Embryonic facial prominence (tissue), 1 donor: ENCODE measurements around the gene MTA3.
"Not testable (repeated sequence)": the region's sequence is repeated elsewhere in the genome, so short reads cannot be mapped to it uniquely, and the experiment has no call there.

Source experiments
- DNase-seq: peaks from one replicate; pipeline ENCODE4 v3.0.0-alpha.2; 2016; ENCODE audit errors: extremely low spot score

MTA3 gene

DNA sequence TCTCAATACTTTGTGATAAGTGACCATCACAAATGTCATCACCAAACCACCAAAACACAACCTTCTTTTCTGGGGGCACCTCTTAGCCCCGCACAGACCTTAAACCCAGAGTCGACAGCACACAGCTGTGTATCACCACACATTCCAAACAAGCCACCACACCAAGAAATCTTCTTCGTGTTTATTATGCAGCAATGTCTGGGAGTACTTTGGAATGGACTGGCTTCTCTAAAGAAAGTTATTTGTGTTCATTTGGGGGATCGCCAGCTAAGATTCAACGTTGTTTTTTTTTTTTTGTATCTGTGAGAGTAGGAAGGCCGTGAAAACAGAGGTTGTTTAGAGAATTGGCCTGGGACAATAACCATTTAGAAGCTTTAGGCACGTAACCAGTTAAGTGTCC lies 1.1 kb upstream of the MTA3 start:
- no peak for DNase-seq

DNA sequence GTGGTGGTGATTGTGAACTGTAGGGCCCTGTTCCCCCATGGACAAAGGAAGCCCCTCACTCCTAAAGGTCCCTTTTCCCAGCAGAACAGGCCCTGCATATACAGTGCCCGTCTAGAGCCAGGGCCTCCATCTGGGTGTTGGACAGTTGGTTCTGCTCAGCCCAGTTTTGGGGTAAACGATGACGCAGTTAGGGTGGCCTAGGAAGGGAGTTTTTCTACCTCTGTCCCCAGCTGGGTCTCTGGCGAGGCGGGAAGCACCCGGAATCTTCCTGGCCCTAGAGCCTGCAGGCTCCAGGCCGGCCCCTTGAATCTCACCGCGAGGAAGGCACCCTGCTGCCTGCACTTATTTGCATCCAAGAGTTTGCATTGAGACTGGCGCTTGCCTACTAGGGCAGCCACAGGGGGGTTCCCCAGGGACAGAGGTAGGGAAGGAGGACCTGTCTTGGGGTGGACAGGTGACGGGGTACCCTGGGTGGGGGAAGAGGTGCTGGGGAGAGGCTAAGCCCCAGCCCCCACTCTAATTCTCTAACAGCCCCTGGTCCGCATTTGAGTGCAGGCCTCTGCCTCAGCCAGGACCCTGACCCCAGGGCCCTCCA lies 529 bp upstream of the MTA3 start:
- no peak for DNase-seq

DNA sequence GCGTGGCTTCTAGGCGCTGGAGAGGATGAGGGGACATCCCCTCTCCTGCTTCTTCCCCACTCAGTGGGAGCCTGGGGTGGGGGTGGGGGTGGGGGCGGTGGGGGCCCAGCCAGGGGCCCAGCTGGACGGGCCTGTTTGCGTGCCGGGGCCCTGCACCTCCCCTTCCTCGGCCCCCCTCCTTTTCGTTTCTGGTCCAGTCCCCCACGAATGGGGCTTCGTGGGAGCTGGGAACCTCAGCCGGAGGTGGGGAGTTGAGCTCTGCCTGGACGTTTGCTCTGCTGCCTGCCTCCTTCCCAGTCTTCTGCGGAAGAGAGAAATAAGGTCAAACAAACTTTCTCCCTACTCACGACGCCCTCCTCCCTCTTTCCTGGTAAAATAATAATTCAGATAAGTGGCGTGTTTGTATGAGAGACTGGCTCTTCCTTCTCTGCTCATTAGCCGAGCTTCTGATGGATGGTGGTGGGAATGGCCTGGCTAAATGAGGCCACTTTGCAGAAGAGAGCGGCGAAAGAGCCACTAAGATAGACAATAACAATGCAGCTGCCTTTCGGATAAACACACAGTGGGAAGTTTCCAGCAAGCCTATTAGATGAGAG lies 782 bp downstream of the MTA3 start:
- DNase-seq = no peak

DNA sequence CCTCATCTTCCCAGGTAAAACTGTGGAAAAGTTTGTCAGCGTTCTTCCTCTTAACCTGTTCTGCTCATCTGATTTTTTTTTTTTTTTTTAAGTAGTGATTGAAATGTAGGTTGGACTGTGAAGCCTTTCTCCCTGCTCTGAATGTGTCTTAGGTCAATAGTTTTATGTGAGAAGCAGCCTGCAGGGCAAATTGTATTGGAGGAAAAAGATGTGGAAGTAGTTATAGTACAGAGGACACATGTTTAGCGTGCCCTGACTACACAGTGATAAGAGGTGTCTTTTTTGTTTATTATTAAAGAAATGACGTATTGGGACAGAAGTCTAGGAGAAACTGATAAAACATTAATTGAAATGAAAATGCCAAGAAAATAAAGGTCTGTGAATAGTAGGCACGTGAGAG lies 1.5 kb downstream of the MTA3 start:
- DNase-seq = no peak

DNA sequence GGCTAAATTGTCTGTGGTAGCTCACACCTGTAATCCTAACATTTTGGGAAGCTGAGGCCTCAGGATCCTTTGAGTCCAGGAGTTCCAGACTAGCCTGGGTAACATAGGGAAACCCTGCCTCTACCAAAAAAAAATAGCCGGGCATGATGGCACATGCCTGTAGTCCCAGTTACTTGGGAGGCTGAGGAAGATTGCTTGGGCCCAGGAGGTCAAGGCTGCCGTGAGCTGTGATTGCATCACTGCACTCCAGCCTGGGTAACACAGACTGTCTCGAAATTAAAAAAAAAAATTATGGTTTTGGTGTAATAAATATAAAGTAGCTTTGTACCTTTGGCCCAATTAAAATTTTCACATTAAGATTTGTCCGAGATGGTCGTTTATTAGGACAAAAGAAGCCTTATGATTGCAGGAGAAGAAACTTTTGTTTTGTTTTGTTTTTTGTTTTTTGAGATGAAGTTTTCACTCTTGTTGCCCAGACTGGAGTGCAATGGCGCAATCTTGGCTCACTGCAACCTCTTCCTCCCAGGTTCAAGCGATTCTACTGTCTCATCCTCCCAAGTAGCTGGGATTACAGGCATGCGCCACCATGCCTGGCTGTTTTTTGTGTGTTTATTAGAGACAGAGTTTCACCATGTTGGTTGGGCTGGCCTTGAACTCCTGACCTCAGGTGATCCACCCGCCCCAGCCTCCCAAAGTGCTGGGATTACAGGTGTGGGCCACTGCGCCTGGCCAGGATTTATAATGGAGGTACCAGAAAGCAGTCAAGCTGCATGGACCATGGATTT lies 4.1 kb downstream of the MTA3 start:
- DNase-seq = no peak

DNA sequence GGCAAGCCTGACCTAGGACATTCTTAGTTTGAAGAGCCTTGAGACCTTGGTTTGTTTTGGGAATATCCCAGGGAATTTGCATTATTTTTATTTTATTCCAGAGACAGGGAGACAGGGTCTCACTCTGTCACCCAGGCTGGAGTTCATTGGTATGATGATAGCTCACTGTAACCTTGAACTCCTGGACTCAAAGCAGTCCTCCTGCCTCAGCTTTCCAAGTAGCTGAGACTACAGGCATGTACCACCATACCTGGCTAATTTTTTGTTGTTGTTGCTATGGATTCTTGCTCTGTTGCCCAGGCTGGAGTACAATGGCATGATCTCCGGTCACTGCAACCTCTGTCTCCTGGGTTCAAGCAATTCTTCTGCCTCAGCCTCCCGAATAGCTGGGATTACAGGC lies 4.8 kb downstream of the MTA3 start:
- no peak for DNase-seq

DNA sequence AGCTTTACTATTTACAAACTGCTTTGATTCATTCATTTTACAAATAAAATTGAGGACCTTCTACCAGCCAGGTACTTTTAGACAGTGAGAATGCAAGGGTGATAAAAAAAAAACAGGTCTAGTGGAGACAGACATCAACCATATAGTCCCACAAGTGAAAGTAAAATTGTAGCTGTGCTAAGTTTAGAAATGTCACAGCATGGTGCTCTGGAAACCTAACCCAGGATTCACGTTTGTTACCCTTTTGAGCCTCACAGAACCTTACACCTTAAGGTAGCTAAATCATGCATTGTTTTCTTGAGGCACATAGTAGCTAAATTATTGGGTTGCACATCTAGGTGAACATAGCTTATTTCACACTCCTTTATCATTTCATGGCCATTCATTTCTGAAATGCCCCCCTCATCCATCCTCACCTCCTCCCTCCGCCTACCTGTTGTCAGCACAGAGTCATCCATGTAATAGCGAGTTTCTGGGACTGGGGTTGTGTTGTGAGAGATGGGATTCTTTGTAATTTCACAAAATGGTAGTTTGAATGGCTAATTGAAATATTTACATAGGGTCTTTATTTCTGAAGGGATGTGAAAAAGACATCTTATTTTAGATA lies 7.1 kb downstream of the MTA3 start:
- no peak for DNase-seq

DNA sequence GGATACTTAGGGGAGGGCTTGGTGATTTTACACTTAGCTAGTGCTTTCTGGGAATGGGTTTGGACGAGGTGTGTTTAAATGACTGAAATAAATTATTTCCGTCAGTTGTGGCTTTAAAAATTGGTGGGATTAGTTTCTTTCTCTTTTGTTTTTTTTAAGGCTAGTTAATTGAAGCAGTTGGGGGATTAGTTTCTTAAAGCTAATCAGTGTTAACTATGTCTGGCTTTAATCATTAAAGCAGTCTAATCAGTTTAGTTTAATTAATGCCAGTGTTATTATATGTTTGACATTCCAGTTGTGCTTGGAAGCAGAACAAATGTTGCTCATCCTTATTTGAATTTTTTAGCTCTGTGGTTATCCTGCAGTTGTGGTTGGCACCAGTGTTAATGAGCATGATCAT lies 10.2 kb downstream of the MTA3 start:
- no peak for DNase-seq

DNA sequence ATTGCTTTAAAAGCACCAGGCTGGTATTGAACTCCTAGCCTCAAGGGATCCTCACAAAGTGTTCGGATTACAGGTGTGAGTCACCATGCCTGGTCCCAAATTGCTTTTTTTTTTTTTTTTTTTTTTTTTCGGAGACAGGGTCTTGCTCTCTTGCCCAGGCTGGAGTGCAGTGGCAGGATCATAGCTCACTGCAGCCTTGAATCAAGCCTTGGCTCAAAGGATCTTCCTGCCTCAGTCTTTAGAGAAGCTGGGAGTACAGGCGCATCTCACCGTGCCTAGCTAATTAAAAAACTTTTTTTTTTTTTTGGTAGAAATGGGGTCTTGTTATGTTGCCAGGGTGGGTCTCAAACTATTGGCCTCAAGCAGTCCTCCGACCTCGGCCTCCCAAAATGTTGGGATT lies 12.8 kb downstream of the MTA3 start:
- DNase-seq = no peak

DNA sequence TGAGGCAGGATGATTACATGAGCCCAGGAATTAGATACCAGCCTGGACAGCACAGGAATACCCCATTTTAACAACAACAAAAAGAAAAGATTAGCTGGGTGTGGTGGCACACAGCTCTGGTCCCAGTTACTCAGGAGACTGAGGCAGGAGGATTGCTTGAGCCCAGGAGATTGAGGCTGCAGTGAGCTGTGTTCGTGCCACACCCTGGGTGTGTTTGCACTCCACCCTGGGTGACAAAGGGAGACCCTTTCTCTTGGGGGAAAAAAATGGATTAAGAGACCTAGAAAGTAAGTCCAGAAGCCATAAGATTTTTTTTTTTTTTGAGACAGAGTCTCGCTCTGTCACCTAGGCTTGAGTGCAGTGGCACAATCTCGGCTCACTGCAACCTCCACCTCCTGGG lies 16.2 kb downstream of the MTA3 start:
- DNase-seq = not testable (repeated sequence)

DNA sequence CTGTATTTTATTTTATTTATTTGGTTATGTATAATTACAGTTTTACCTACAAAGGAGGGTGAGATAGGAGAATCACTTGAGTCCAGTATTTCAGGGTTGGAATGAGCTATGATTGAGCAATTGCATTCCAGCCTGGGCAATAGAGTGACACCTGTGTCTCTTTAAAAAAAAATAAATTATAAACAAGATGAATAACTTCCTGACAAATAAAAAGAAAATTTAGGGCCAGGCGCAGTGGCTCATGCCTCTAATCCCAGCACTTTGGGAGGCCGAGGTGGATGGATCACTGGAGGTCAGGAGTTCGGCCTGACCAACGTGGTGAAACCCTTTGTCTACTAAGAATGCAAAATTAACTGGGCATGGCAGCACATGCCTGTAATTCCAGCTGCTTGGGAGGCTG lies 17.3 kb downstream of the MTA3 start:
- no peak for DNase-seq

DNA sequence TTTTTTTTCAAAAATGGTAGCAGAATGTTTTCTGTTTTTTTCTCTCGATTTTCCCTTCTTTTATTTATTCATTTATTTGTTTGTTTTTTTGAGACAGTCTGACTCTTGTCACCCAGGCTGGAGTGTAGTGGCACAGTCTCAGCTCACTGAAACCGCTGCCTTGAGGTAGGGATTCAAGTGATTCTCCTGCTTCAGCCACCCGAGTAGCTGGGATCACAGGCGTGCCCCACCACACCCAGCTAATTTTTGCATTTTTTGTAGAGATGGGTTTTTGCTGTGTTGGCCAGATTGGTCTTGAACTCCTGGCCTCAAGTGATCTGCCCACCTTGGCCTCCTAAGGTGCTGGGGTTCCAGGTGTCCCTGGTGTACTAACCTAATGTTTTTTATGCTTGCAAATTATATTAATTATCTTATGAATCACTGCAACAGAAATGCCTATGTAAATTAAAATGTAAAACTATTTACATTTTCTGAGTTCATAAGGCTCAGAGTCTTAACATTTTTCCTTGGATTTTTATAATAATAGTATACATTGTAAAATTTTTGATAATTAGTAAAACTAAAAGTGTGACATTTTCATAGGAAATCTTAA lies 19.2 kb downstream of the MTA3 start:
- DNase-seq = no peak

DNA sequence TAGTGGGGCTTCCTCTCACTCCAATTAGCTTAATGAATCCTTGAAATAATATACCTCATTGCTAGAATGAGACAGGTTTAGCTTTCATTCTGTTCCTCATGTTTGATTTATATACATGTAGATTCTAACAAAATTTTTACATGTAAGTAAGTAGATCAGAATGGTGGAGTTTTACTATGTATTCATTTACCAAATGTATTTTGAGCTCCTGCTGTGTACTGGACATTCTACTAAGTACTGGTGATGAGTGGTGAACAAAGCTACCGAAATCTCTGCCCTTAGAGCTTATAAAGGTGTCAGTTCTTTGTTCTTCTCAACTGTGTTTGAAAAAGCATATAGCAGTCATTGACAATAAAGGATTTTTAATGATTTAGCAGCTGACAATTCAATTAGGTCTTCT lies 19.7 kb downstream of the MTA3 start:
- no peak for DNase-seq

DNA sequence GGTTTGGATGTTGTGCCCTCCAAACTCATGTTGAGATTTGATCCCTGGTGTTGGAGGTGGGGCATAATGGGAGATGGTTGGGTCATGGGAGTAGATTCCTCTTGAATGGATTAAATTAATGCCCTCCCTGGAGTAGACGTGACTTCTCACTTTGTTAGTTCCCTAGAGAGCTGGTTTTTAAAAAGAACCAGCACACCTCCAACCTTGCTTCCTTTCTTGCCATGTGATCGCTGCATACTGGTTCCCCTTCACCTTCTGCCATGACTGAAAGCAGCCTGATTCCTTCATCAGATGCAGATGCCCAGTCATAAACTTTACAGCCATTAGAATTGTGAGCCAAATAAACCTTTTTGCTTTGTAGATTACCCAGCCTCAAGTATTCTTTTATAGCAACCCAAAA lies 21.7 kb downstream of the MTA3 start:
- no peak for DNase-seq

DNA sequence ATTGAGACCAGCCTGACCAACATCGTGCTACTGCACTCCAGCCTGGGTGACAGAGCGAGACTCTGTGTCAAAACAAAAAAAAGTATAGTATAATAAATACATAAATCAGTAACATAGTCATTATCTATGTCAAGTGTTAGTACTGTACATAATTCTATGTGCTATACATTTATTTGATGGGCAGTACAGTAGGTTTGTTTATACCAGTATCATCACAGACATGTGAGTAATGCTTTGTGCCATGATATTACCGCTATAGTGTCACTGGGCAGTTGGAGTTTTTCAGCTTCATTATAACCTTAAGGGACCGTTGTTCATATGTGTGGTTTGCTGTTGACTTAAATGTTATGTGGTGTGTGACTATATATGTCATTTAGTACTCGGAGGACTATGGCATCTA lies 24.9 kb downstream of the MTA3 start:
- no peak for DNase-seq

DNA sequence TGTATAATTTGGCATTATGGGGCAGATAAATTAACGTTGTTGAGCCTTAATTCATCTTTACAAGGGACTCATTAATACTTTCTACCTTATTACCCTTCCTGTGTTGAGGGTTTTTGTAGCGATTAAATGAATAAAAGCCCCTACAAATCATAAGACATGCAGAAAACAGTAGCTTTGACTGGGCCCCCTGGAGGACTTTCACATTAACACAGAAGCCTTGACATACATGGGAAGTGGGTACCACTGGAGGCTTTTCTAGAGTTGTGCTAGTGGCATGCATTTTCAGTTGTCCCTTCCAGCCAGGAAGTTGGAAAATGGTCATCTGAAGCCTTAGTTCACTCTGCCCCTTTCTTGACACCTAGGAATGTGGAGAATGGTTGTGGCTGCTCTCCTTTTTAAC lies 30.2 kb downstream of the MTA3 start:
- DNase-seq = no peak

DNA sequence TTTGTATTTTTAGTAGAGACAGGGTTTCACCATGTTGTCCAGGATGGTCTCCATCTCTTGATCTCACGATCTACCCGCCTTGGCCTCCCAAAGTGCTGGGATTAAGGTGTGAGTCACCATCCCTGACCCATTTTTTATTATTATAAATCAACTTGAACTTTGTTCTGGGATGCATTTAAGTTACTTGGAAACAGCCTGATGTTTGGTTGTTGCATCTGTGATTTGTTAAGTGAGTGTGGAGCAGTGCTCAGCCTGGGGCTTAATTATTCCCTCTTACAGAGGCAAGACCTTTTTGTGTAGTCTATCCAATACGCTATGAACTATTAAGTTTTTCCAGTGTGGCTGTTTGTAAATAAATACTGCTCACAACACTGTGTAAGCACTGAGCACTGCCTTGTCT lies 32.6 kb downstream of the MTA3 start:
- no peak for DNase-seq

DNA sequence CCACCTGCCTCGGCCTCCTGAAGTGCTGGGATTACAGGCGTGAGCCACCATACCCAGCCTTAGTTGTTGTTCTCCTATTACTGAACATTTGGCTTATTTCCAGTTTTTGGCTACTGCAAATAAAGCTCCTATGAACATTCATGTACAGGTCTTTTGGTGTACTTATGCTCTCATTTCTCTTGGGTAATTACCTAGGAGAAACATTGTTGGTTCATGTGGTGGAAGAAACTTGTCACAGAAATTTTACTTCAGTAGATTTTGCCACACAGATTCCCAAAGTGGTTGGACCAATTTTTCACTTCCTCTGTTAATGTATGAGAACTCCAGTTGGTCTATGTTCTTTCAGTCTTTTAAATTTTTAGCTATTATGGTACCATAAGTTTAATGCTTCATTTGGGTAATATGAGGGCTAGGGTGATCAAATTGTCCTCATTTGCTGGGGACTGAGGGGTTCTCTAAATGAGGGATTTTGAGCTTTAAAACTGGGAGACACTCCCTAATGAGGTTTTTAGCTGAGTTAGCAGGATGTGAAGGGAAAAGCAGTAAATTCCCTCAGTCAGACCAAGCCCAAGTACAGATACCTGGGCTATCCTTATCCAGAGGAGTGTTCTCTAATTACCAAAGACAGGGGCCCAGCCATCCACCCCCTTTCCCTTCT lies 33.9 kb downstream of the MTA3 start:
- no peak for DNase-seq

DNA sequence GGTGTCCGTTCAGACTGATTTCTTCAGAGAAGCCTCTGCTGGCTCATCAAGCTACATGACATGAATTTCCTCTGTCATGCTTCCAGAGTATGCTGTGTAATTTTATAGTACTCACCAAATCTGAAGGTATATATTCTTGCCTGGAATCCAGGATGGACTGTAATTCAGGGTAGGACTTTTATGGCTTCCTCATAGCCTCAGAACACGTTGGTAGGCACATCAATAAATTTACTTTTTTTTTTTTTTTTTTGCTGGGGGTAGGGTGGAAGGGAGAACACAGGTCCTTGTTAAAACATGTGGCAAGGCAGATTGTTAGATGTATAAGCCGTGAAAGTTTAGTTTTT lies 34.4 kb downstream of the MTA3 start:
- DNase-seq = no peak

DNA sequence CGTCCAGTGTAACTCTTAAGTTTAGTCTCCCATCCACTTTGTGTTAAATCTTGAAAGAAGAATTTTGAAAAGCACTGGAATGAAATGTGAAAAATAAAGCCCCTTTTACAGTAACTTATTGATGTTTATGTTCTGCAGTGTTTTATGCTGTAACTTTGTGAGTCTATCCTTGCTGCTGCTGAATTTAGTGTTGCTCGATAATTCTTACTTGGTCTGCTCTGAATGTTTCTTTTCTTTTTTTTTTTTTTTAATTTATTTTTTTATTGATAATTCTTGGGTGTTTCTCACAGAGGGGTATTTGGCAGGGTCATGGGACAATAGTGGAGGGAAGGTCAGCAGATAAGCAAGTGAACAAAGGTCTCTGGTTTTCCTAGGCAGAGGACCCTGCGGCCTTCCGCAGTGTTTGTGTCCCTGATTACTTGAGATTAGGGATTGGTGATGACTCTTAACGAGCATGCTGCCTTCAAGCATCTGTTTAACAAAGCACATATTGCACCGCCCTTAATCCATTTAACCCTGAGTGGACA lies 36.0 kb downstream of the MTA3 start:
- not testable (repeated sequence) for DNase-seq

DNA sequence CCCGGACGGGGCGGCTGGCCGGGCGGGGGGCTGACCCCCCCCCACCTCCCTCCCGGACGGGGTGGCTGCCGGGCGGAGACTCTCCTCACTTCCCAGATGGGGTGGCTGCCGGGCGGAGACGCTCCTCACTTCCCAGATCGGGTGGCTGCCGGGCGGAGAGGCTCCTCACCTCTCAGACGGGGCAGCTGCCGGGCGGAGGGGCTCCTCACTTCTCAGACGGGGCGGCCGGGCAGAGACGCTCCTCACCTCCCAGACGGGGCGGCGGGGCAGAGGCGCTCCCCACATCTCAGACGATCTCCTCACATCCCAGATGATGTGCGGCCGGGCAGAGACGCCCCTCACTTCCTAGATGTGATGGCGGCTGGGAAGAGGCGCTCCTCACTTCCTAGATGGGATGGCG lies 37.7 kb downstream of the MTA3 start:
- not testable (repeated sequence) for DNase-seq

DNA sequence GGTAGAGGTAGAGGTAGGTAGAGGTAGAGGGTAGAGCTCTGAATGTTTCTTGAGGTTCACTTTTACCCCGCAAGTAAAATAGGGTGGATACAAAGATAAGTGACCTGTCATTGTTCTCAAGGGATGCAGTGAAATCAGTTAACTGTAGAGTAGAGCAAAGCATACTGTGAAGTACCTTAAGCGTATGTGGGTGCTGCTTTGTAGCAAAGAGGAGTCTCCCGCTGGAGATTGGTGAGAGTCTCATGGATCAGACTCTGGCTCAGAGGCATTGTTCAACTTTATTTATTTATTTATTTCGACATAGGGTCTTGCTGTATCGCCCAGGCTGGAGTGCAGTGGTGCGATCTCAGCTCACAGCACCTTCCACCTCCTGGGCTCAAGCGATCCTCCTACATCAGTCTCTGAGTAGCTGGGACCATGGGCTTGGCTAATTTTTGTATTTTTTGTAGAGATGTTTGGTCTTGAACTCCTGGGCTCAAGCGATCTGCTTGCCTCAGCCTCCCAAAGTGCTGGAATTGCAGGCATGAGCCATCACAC lies 38.7 kb downstream of the MTA3 start:
- no peak for DNase-seq
